HepG2 (cell line): Measurements from ENCODE around the gene STIP1. TPM values are rescaled to one million over a fixed set of nuclear protein-coding genes. Genes with fewer than 3 reads are reported as not detected.

Source experiments
- ARID5B ChIP-seq: IDR thresholded peaks from 2 replicates; pipeline ENCODE4 v1.4.0; 2020; ENCODE audit warnings: mild to moderate bottlenecking, missing genetic modification reagents
- CAMTA2 ChIP-seq: sonication (generic); formaldehyde crosslinking; IDR thresholded peaks from 2 replicates; pipeline ENCODE4 v1.4.0; 2020; ENCODE audit warnings: mild to moderate bottlenecking, missing genetic modification reagents, borderline replicate concordance
- DZIP1 ChIP-seq: sonication (generic); formaldehyde crosslinking; IDR thresholded peaks from 2 replicates; pipeline ENCODE4 v1.5.0; 2020; ENCODE audit warnings: mild to moderate bottlenecking, missing genetic modification reagents
- EP300 ChIP-seq, 3 experiments: sonication (generic) in 1 of 3; formaldehyde crosslinking in 1 of 3; IDR thresholded peaks; 2 replicates each; pipeline versions ENCODE4 v1.5.1 to v1.6.1; 2011 to 2020; ENCODE audit warnings: low read depth in 2 of 3, low read length in 2 of 3, borderline replicate concordance in 1 of 3, improper control_type of control experiment in 1 of 3, mild to moderate bottlenecking in 1 of 3, missing genetic modification reagents in 1 of 3, moderate library complexity in 1 of 3
- GMEB1 ChIP-seq: sonication (generic); formaldehyde crosslinking; IDR thresholded peaks from 2 replicates; pipeline ENCODE4 v1.5.1; 2020; ENCODE audit warnings: missing genetic modification reagents, mild to moderate bottlenecking, borderline replicate concordance
- KDM6A ChIP-seq: IDR thresholded peaks from 2 replicates; pipeline ENCODE4 v1.6.1; 2016; ENCODE audit warnings: low read depth
- POLR2AphosphoS5 ChIP-seq: IDR thresholded peaks from 2 replicates; pipeline ENCODE4 v1.6.1; 2012; ENCODE audit warnings: low read depth, low read length
- PRDM10 ChIP-seq: sonication (generic); formaldehyde crosslinking; IDR thresholded peaks from 2 replicates; pipeline ENCODE4 v1.4.0; 2020; ENCODE audit warnings: low read depth, missing genetic modification reagents
- THYN1 ChIP-seq: sonication (generic); formaldehyde crosslinking; IDR thresholded peaks from 2 replicates; pipeline ENCODE4 v1.8.1; 2023; ENCODE audit warnings: low read depth, mild to moderate bottlenecking, moderate library complexity, missing genetic modification reagents, borderline replicate concordance
- ZBTB3 ChIP-seq: sonication (generic); formaldehyde crosslinking; IDR thresholded peaks from 2 replicates; pipeline ENCODE4 v1.4.0; 2020; ENCODE audit warnings: low read depth, mild to moderate bottlenecking, moderate library complexity, missing genetic modification reagents, borderline replicate concordance
- ZBTB7B ChIP-seq: sonication (generic); formaldehyde crosslinking; IDR thresholded peaks from 2 replicates; pipeline ENCODE4 v1.4.0; 2020; ENCODE audit warnings: missing genetic modification reagents
- ZFY ChIP-seq: sonication (generic); formaldehyde crosslinking; IDR thresholded peaks from 2 replicates; pipeline ENCODE4 v1.4.0; 2020; ENCODE audit warnings: missing genetic modification reagents
- ZNF710 ChIP-seq: sonication (generic); formaldehyde crosslinking; IDR thresholded peaks from 2 replicates; pipeline ENCODE4 v1.5.0; 2020; ENCODE audit warnings: mild to moderate bottlenecking, missing genetic modification reagents, borderline replicate concordance
- polyA plus RNA-seq, 8 experiments: library from polyadenylated mRNA; depleted of rRNA in 3 of 8; stranded (reverse) in 7 of 8; unstranded in 1 of 8; fragments of >200 nt; fragmentation: Illumina TruSeq in 4 of 8; extraction: Trizol in 4 of 8; gene quantifications; 2 replicates each; pipeline versions ENCODE4 v1.2.1 to v1.2.3, GENCODE V29; 2011 to 2016; ENCODE audit warnings: low read depth in 4 of 8, missing spikeins in 1 of 8, mixed read lengths in 1 of 8; ENCODE audit not compliant: insufficient read depth in 1 of 8
- total RNA-seq, 5 experiments: library from RNA; depleted of rRNA; stranded (reverse); fragments of >200 nt; fragmentation: Illumina TruSeq; extraction: Trizol; gene quantifications; 2 replicates each; pipeline ENCODE4 v1.2.3, GENCODE V29; 2016; ENCODE audit warnings: low read depth in 1 of 5

Gene STIP1
- total and polyA plus RNA-seq, 2 of the 13 experiments (the other 11 are each of a cell fraction or from before 2014, with no cell fraction given) = 81.1 to 217 TPM

GRCh38 chr11:64237484-64237951, 51.5 kb downstream of the STIP1 start (continued):
- TF ChIP-seq DZIP1 (CRISPR knock-in tag) (peak; percentile 81; the same call in 1 of the 2 replicates), GMEB1 (CRISPR knock-in tag) (peak; percentile 51; the same call in 1 of the 2 replicates), ZFY (CRISPR knock-in tag) (peak; percentile 51; the same call in 1 of the 2 replicates), ZNF710 (peak; percentile 51; the same call in 1 of the 2 replicates), THYN1 (no peak), POLR2AphosphoS5 (peak; percentile 25; the same call in 1 of the 2 replicates), EP300 (IDR thresholded peaks at IDR 0.05; ENCODE audit: low read depth in 2 of 2, low read length in 2 of 2) (0 out of 4 replicates have a peak, but pooled peaks of 1 of the 2 experiments have one; percentile 10), EP300 (CRISPR knock-in tag; IDR thresholded peaks at IDR 0.05; ENCODE audit: borderline replicate concordance) (no peak), ARID5B (CRISPR knock-in tag) (peak; percentile 81), PRDM10 (CRISPR knock-in tag) (peak; percentile 85), KDM6A (0 out of 2 replicates have a peak, but pooled peaks have one; percentile 39), ZBTB3 (no peak), ZBTB7B (CRISPR knock-in tag) (peak; percentile 51; the same call in 1 of the 2 replicates), CAMTA2 (no peak)
